NCI-H82 (cell line): ENCODE results near the gene SHFL.

Experiments used
- DNase-seq: peaks from one replicate; lab custom pipeline; 2025; lab: John Stamatoyannopoulos, UW

SHFL gene

DNA sequence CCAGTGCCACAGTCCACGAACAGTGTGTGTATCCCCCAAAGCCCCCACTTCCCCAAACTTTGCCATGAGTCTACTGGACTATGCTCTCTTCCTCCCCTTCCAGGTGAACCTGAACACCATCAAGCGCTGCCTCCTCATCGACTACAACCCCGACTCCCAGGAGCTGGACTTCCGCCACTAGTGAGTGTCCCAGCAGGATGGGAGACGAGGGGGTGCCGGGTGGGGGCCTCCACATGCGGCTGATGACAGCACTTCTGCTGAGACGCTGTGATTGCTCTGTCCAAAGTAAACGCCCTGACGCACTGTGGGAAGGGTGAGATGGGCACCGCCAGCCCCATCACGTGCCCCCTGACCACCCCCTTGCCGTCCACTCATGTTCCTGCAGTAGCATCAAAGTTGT lies 23.4 kb downstream of the SHFL start:
- DNase-seq, result no peak

GRCh38 chr19:10110076-10110971 lies 24.2 kb downstream of the SHFL start:
- DNase-seq, result no peak

DNA sequence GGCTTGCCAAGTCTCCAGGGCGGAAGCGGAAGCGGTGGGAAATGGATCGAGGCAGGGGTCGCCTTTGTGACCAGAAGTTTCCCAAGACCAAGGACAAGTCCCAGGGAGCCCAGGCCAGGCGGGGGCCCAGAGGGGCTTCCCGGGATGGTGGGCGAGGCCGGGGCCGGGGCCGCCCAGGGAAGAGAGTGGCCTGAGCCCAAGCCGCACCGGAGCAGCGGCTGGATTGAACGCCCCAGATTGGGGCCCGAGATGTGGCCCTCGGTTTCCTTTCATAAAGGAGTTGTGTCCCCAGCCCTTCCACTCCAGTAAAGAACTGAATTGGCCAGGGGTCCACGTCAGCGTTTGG lies 24.8 kb downstream of the SHFL start:
- DNase-seq, result no peak

GRCh38 chr19:10111405-10111811 lies 25.3 kb downstream of the SHFL start, which contains the start of gene P2RY11:
TSS of gene P2RY11 (plus strand) at chr19:10111693. CDS start at chr19:10111722, 29 bp downstream.
- no peak for DNase-seq

GRCh38 chr19:10112037-10112761 lies 26.1 kb downstream of the SHFL start:
- peak; percentile 23 for DNase-seq

- DNase-seq, result peak; percentile 68
Observed at GRCh38 chr19:10112895-10113591, 26.9 kb downstream of the SHFL start.

- DNase-seq, result no peak
Observed at GRCh38 chr19:10113592-10113963, 27.5 kb downstream of the SHFL start.

DNA sequence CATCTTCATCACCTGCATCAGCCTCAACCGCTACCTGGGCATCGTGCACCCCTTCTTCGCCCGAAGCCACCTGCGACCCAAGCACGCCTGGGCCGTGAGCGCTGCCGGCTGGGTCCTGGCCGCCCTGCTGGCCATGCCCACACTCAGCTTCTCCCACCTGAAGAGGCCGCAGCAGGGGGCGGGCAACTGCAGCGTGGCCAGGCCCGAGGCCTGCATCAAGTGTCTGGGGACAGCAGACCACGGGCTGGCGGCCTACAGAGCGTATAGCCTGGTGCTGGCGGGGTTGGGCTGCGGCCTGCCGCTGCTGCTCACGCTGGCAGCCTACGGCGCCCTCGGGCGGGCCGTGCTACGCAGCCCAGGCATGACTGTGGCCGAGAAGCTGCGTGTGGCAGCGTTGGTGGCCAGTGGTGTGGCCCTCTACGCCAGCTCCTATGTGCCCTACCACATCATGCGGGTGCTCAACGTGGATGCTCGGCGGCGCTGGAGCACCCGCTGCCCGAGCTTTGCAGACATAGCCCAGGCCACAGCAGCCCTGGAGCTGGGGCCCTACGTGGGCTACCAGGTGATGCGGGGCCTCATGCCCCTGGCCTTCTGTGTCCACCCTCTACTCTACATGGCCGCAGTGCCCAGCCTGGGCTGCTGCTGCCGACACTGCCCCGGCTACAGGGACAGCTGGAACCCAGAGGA lies 28.0 kb downstream of the SHFL start:
- peak; percentile 26 for DNase-seq

GRCh38 chr19:10114651-10115391 lies 28.7 kb downstream of the SHFL start:
- DNase-seq, result peak; percentile 34

DNA sequence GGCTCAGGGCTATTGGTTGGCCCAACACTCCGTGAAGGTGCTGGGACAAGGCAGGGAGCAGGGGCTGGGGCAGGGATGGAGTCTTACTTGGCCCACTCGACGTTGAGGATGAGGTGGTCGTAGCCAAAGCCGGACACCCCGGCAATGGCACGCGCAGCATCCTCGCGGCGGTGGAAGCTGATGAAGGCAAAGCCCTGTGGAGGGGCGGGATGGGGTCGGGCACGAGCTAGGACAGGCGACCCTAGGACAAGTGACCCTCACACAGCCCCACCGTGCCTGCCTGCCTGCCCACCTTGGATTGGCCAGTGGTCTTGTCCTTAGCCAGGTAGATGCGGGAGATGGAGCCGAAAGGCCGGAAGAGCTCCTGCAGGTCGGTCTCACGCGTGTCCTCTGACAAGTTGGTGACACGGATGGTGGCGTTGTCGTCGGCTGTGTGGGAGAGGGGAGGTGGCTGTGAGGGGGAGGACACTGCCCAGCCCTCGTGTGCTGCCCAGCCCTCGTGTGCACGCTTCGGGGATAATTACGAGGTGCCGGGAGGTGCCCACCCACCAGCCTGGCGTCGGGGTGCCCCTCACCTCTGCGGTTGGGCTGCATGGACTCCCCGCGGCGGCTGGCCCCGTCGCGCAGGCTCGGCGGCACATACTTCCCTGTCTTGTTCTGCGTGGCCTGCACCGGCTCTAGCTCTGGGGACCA lies 29.4 kb downstream of the SHFL start:
- peak; percentile 35 for DNase-seq

- DNase-seq, result peak; percentile 18
Observed at GRCh38 chr19:10116085-10116865, 30.2 kb downstream of the SHFL start.

DNA sequence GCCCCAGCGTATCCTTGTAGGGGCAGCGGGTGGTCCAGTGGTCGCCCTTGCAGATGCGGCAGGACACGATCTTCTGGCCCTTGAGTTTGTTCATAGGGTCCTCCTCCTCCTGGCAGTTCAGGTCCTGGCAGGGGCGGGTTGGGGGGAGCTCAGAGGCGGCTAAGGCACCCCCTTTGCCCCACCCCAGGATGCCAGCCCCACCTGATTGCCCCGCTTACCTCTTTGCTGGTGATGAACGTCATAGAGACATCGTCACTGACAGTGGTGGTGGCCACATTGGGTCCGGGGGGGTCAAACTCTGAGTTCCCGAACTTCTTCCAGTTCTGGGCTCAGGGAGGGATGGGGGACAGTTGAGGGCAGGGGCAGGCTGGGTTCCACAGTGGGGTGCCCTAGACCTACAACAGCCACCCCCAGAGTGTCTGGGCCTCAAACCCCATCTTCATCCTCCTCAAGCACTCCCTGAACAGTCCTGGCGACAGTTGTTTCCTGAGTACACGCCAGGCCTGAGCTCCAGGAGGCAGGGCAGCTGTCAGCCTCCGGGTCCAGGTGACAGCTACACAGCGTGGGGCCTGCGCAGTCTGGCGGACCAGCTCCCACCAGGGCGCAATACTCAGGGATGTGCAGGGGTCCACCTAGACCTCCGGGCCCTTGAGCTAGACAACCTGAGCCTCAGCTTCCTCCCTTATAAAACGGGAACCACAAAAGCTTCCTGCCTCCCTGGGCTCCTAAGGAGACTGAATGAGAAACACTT lies 30.9 kb downstream of the SHFL start:
- no peak for DNase-seq

- DNase-seq, result no peak
Observed at GRCh38 chr19:10118960-10119359, 32.8 kb downstream of the SHFL start.

DNA sequence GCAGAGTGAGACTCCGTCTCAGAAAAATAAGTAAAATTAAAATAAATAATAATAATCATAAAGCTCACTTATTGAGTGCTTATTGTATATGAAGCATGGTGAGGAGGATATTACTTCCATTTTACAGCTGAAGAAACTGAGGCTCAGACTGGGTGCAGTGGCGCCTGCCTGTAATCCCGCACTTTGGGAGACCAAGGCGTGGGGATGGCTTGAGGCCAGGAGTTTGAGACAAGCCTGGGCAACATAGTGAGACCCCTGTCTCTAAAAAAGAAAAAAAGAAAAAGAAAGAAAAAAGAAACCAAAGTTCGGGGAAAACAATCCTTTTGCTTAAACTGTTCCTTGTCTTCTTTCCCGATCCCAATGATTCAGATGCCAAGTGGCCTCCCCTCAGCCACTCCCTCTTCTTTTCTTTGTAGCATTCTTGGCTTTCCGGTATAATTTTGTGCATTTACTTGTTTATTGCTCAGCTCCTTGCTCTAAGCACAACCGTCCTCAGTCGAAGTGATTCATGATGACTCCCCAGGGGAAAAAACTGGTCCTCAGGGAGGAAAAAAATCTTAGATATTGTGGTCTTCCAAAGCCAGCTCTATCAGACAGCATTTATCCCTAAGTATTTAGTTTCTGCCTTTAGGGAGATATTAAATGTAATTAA lies 34.5 kb downstream of the SHFL start:
- no peak for DNase-seq

- DNase-seq, result no peak
Observed at GRCh38 chr19:10122045-10122444, 35.9 kb downstream of the SHFL start.

DNA sequence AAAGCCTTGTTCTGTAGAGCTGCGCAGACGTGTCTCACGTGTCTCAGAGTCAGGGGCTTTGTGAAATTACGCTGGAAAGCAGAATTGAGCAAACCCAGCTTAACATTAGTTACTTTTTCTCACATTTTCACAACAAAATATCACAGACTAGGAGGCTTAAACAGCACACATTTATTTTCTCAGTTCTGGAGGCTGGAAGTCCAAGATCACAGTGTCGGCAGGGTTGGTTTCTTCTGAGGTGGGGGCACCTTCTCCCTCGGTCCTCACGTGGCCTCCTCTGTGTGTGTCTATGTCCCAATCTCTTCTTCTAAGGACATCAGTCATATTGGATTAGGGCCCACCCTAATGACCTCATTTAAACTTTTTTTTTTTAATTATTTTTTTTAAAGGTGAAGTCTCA lies 38.3 kb downstream of the SHFL start:
- DNase-seq, result no peak

- no peak for DNase-seq
Observed at GRCh38 chr19:10126213-10126639, 40.1 kb downstream of the SHFL start.

DNA sequence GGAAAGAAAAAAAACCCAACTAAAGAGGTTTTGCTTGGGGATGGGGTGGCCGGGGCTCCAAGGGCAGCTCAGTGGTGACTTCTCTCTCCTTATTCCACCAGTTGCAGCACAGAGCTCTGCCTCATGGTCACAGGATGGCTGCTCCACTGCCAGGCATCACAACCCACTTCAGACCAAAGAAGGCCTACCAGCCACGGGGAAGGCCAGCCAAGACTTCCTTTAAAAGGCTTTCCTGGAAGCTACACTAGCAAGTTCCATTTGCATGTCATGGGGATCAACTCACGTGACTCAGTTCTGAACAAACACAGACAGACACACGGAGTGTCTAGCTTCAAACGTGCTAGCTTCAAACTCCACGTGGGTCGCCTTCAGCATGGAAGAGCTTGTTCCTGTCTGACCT lies 46.8 kb downstream of the SHFL start:
- DNase-seq, result no peak

GRCh38 chr19:10133596-10133995 lies 47.5 kb downstream of the SHFL start:
- no peak for DNase-seq
